Measurements from ENCODE around the gene ERP44. TPM values are rescaled to one million over a fixed set of nuclear protein-coding genes. Genes with fewer than 3 reads are reported as not detected.

ERP44 gene
- total RNA-seq, 1 donor from 2014 or later: 15.6 TPM

GRCh38 chr9:99970481-99970880 lies 128.3 kb downstream of the ERP44 start:
- intact Hi-C loops (cut with micrococcal nuclease): no loop called here
- DNase-seq: no peak
- TF ChIP-seq CTCF (IDR thresholded peaks at IDR 0.05; ENCODE audit: borderline replicate concordance): no peak
- peaks cover 40% of the 10 kb centered on the region for H3K36me3 ChIP-seq
- H3K27me3 ChIP-seq (ENCODE audit: low read depth): no peaks in the 10 kb centered on the region
- H3K9me3 ChIP-seq (replicated peaks): no peaks in the 10 kb centered on the region
- no peaks in the 10 kb centered on the region for H3K4me1 ChIP-seq
- H3K4me3 ChIP-seq: no peak overlapping the region
- H3K27ac ChIP-seq (replicated peaks): no peak overlapping the region

GRCh38 chr9:99967457-99967856 lies 131.3 kb downstream of the ERP44 start:
- TF ChIP-seq CTCF (IDR thresholded peaks at IDR 0.05; ENCODE audit: borderline replicate concordance): no peak
- DNase-seq: no peak
- Histone ChIP-seq H3K4me1 (no peaks in the 10 kb centered on the region), H3K36me3 (peaks cover 40% of the 10 kb centered on the region), H3K9me3 (replicated peaks) (no peaks in the 10 kb centered on the region), H3K27ac (replicated peaks) (no peak overlapping the region), H3K4me3 (no peak overlapping the region), H3K27me3 (ENCODE audit: low read depth) (no peaks in the 10 kb centered on the region)
- intact Hi-C loops (cut with micrococcal nuclease): no loop called here

GRCh38 chr9:99966716-99967115 lies 132.1 kb downstream of the ERP44 start:
- Histone ChIP-seq H3K9me3 (replicated peaks) (no peaks in the 10 kb centered on the region), H3K27me3 (ENCODE audit: low read depth) (no peaks in the 10 kb centered on the region), H3K4me1 (no peaks in the 10 kb centered on the region), H3K27ac (replicated peaks) (no peak overlapping the region), H3K4me3 (no peak overlapping the region), H3K36me3 (peaks cover 40% of the 10 kb centered on the region)
- TF ChIP-seq CTCF (IDR thresholded peaks at IDR 0.05; ENCODE audit: borderline replicate concordance): no peak
- intact Hi-C loops (cut with micrococcal nuclease): no loop called here
- DNase-seq: no peak

- Histone ChIP-seq H3K27me3 (ENCODE audit: low read depth) (no peaks in the 10 kb centered on the region), H3K36me3 (peaks cover 44% of the 10 kb centered on the region), H3K9me3 (replicated peaks) (no peaks in the 10 kb centered on the region), H3K4me1 (no peaks in the 10 kb centered on the region), H3K27ac (replicated peaks) (no peak overlapping the region), H3K4me3 (no peak overlapping the region)
- DNase-seq: no peak
- intact Hi-C loops (cut with micrococcal nuclease): no loop called here
- no peak for TF ChIP-seq CTCF (IDR thresholded peaks at IDR 0.05; ENCODE audit: borderline replicate concordance)
Measured at GRCh38 chr9:99966001-99966400, 132.8 kb downstream of the ERP44 start.

- Histone ChIP-seq H3K4me1 (no peaks in the 10 kb centered on the region), H3K4me3 (no peak overlapping the region), H3K36me3 (peaks cover 41% of the 10 kb centered on the region), H3K9me3 (replicated peaks) (no peaks in the 10 kb centered on the region), H3K27ac (replicated peaks) (no peak overlapping the region), H3K27me3 (ENCODE audit: low read depth) (no peaks in the 10 kb centered on the region)
- intact Hi-C loops (cut with micrococcal nuclease): no loop called here
- no peak for DNase-seq
- no peak for TF ChIP-seq CTCF (IDR thresholded peaks at IDR 0.05; ENCODE audit: borderline replicate concordance)
Measured at GRCh38 chr9:99964336-99964735, 134.5 kb downstream of the ERP44 start.

All from left ventricle myocardium inferior (tissue), 1 donor.